Neural cell (in vitro differentiated cells): ENCODE results near the gene SHANK1. TPM values are rescaled to one million over a fixed set of nuclear protein-coding genes. Genes with fewer than 3 reads are reported as not detected.

ENCODE experiments used
- H2AFZ ChIP-seq: fragments of 200-600, 300-800 bp; sonication (generic), shearing (Covaris generic); 2 replicates; pipeline ENCODE4 v1.6.0; 2014; ENCODE audit warnings: low read depth, mild to moderate bottlenecking, antibody characterized with exemption, low read length, moderate library complexity
- H3F3A ChIP-seq: fragments of 200-600 bp; shearing (Covaris generic); 2 replicates; pipeline ENCODE4 v1.6.1; 2016; ENCODE audit warnings: mild to moderate bottlenecking, moderate library complexity, mixed read lengths, antibody characterized with exemption, low read length; ENCODE audit not compliant: insufficient read depth, poor library complexity, severe bottlenecking
- H3K27ac ChIP-seq: fragments of 200-600, 300-800 bp; sonication (generic), shearing (Covaris generic); 2 replicates; pipeline ENCODE4 v1.5.1; 2014; ENCODE audit warnings: mild to moderate bottlenecking, low read length, moderate library complexity
- H3K27me3 ChIP-seq: fragments of 300-800, 200-600 bp; sonication (generic), shearing (Covaris generic); 2 replicates; pipeline ENCODE4 v1.6.0; 2014; ENCODE audit warnings: mild to moderate bottlenecking, low read depth, low read length, moderate library complexity; ENCODE audit not compliant: insufficient read depth
- H3K36me3 ChIP-seq: fragments of 300-800, 200-600 bp; sonication (generic), shearing (Covaris generic); 2 replicates; pipeline ENCODE4 v1.5.1; 2014; ENCODE audit warnings: mild to moderate bottlenecking, antibody characterized with exemption, low read length, moderate library complexity; ENCODE audit not compliant: insufficient read depth
- H3K4me2 ChIP-seq: fragments of 300-800, 200-600 bp; sonication (generic), shearing (Covaris generic); 2 replicates; pipeline ENCODE4 v1.6.0; 2014; ENCODE audit warnings: mild to moderate bottlenecking, low read length
- H3K4me3 ChIP-seq: fragments of 300-800, 200-600 bp; sonication (generic), shearing (Covaris generic); 2 replicates; pipeline ENCODE4 v1.5.1; 2014; ENCODE audit warnings: mild to moderate bottlenecking, low read length, moderate library complexity
- H3K79me2 ChIP-seq: fragments of 200-600 bp; shearing (Covaris generic); replicated peaks from 2 replicates; pipeline ENCODE4 v1.6.0; 2014; ENCODE audit warnings: mild to moderate bottlenecking, low read length, moderate library complexity; ENCODE audit not compliant: insufficient read depth
- H3K9ac ChIP-seq: fragments of 300-800, 200-600 bp; sonication (generic), shearing (Covaris generic); 2 replicates; pipeline ENCODE4 v1.6.1; 2016; ENCODE audit warnings: mild to moderate bottlenecking, low read length, mixed read lengths
- H3K9me2 ChIP-seq: fragments of 200-600 bp; shearing (Covaris generic); 2 replicates; pipeline ENCODE4 v1.6.1; 2016; ENCODE audit warnings: mild to moderate bottlenecking, low read length, mixed read lengths; ENCODE audit not compliant: insufficient read depth
- H3K9me3 ChIP-seq: fragments of 200-600, 300-800 bp; sonication (generic), shearing (Covaris generic); 2 replicates; pipeline ENCODE4 v1.6.1; 2016; ENCODE audit warnings: mild to moderate bottlenecking, mixed run types, low read length, moderate library complexity, mixed read lengths
- H4K20me1 ChIP-seq: fragments of 200-600 bp; shearing (Covaris generic); 2 replicates; pipeline ENCODE4 v1.6.1; 2016; ENCODE audit warnings: mild to moderate bottlenecking, mixed run types; ENCODE audit not compliant: insufficient read depth
- CTCF ChIP-seq: fragments of 450-650 bp; IDR thresholded peaks from 2 replicates; pipeline ENCODE4 v1.5.1; 2014; ENCODE audit warnings: antibody characterized with exemption, mild to moderate bottlenecking, moderate library complexity; ENCODE audit not compliant: poor library complexity, severe bottlenecking
- EP300 ChIP-seq: fragments of 450-650 bp; conservative IDR thresholded peaks from 2 replicates; pipeline ENCODE4 v1.6.1; 2014; ENCODE audit warnings: antibody characterized with exemption, mild to moderate bottlenecking, moderate library complexity; ENCODE audit not compliant: poor library complexity, severe bottlenecking
- EZH2 ChIP-seq: fragments of 200-600, 300-800 bp; shearing (Covaris generic), sonication (generic); IDR thresholded peaks from 2 replicates; pipeline ENCODE4 v1.6.1; 2014; ENCODE audit warnings: antibody characterized with exemption, low read length, borderline replicate concordance, mild to moderate bottlenecking; ENCODE audit not compliant: insufficient read depth, poor library complexity, severe bottlenecking
- MXI1 ChIP-seq: fragments of 450-650 bp; conservative IDR thresholded peaks from 2 replicates; pipeline ENCODE4 v1.6.1; 2014; ENCODE audit warnings: antibody characterized with exemption, mild to moderate bottlenecking; ENCODE audit not compliant: poor library complexity, severe bottlenecking
- POLR2AphosphoS5 ChIP-seq: IDR thresholded peaks from 2 replicates; pipeline ENCODE4 v1.6.1; 2012
- RAD21 ChIP-seq: fragments of 450-650 bp; conservative IDR thresholded peaks from 2 replicates; pipeline ENCODE4 v1.6.1; 2014; ENCODE audit warnings: antibody characterized with exemption, mild to moderate bottlenecking, moderate library complexity
- REST ChIP-seq: IDR thresholded peaks from 2 replicates; pipeline ENCODE4 v1.6.1; 2012; ENCODE audit warnings: borderline replicate concordance
- SMC3 ChIP-seq: fragments of 450-650 bp; conservative IDR thresholded peaks from 2 replicates; pipeline ENCODE4 v1.6.1; 2014; ENCODE audit warnings: antibody characterized with exemption, mild to moderate bottlenecking, moderate library complexity; ENCODE audit not compliant: poor library complexity
- TAF1 ChIP-seq: IDR thresholded peaks from 2 replicates; pipeline ENCODE4 v1.6.1; 2012; ENCODE audit warnings: low read depth
- polyA plus RNA-seq: library from polyadenylated mRNA; depleted of rRNA; stranded (reverse); fragments of >200 nt; gene quantifications from 2 replicates; pipeline ENCODE4 v1.2.3, GENCODE V29; 2014

Gene SHANK1
- polyA plus RNA-seq, 1 donor from 2014 or later = 7.9 TPM

GRCh38 chr19:50677636-50678035 lies 42.0 kb downstream of the SHANK1 start:
- Histone ChIP-seq H3F3A (no peaks in the 10 kb centered on the region), H3K4me2 (no peak overlapping the region), H3K27ac (no peak overlapping the region), H3K9me2 (no peaks in the 10 kb centered on the region), H3K36me3 (peaks cover 9% of the 10 kb centered on the region), H4K20me1 (no peaks in the 10 kb centered on the region), H3K9me3 (no peaks in the 10 kb centered on the region), H3K4me3 (no peak overlapping the region), H3K27me3 (no peaks in the 10 kb centered on the region), H3K9ac (no peak overlapping the region), H2AFZ (no peak overlapping the region), H3K79me2 (no peaks in the 10 kb centered on the region)
- TF ChIP-seq MXI1 (no peak), SMC3 (no peak), EP300 (no peak), EZH2 (no peak), REST (no peak), RAD21 (no peak), POLR2AphosphoS5 (no peak), CTCF (no peak), TAF1 (no peak)

GRCh38 chr19:50676625-50677197 lies 42.9 kb downstream of the SHANK1 start:
- Histone ChIP-seq H3K36me3 (peaks cover 9% of the 10 kb centered on the region), H3K27me3 (no peaks in the 10 kb centered on the region), H3K9me3 (no peaks in the 10 kb centered on the region), H4K20me1 (no peaks in the 10 kb centered on the region), H3K4me2 (no peak overlapping the region), H3F3A (no peaks in the 10 kb centered on the region), H2AFZ (no peak overlapping the region), H3K27ac (no peak overlapping the region), H3K9me2 (no peaks in the 10 kb centered on the region), H3K79me2 (no peaks in the 10 kb centered on the region), H3K9ac (no peak overlapping the region), H3K4me3 (no peak overlapping the region)
- TF ChIP-seq EP300 = no peak
- TF ChIP-seq TAF1 = no peak
- TF ChIP-seq CTCF = no peak
- TF ChIP-seq REST = no peak
- no peak for TF ChIP-seq RAD21
